ENCODE results near the gene EXTL1. TPM values are rescaled to one million over a fixed set of nuclear protein-coding genes. Genes with fewer than 3 reads are reported as not detected.
A peak's percentile ranks its signal among the peaks of the same experiment; 100 is the strongest.

EXTL1 gene
- total and polyA plus RNA-seq, 2 of the 4 experiments (the other 2 are of a cell fraction): 0.90 to 5.2 TPM

- no peak for TF ChIP-seq RCOR1 (IDR thresholded peaks at IDR 0.05; ENCODE audit: insufficient replicate concordance, low read length)
- TF ChIP-seq FOS (IDR thresholded peaks at IDR 0.05; ENCODE audit: low read depth, low read length): 0 out of 2 replicates have a peak, but pooled peaks have one; percentile 19
- TF ChIP-seq MXI1 (IDR thresholded peaks at IDR 0.05; ENCODE audit: borderline replicate concordance, low read depth, low read length): peak; percentile 84; the same call in 1 of the 2 replicates
- peak; percentile 89 for TF ChIP-seq MAZ (IDR thresholded peaks at IDR 0.05; ENCODE audit: borderline replicate concordance, low read depth, low read length)
Measured at GRCh38 chr1:25997828-25998761, 23.5 kb upstream of the EXTL1 start, which contains the start of gene PAFAH2 (continued).

Data from IMR-90 (cell line).